ENCODE data around the gene WDFY3. TPM values are rescaled to one million over a fixed set of nuclear protein-coding genes. Genes with fewer than 3 reads are reported as not detected.

The WDFY3 gene, protein sequence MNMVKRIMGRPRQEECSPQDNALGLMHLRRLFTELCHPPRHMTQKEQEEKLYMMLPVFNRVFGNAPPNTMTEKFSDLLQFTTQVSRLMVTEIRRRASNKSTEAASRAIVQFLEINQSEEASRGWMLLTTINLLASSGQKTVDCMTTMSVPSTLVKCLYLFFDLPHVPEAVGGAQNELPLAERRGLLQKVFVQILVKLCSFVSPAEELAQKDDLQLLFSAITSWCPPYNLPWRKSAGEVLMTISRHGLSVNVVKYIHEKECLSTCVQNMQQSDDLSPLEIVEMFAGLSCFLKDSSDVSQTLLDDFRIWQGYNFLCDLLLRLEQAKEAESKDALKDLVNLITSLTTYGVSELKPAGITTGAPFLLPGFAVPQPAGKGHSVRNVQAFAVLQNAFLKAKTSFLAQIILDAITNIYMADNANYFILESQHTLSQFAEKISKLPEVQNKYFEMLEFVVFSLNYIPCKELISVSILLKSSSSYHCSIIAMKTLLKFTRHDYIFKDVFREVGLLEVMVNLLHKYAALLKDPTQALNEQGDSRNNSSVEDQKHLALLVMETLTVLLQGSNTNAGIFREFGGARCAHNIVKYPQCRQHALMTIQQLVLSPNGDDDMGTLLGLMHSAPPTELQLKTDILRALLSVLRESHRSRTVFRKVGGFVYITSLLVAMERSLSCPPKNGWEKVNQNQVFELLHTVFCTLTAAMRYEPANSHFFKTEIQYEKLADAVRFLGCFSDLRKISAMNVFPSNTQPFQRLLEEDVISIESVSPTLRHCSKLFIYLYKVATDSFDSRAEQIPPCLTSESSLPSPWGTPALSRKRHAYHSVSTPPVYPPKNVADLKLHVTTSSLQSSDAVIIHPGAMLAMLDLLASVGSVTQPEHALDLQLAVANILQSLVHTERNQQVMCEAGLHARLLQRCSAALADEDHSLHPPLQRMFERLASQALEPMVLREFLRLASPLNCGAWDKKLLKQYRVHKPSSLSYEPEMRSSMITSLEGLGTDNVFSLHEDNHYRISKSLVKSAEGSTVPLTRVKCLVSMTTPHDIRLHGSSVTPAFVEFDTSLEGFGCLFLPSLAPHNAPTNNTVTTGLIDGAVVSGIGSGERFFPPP (N-terminal part only)
- total RNA-seq, result 21.2 and 21.9 TPM in 2 replicates

DNA sequence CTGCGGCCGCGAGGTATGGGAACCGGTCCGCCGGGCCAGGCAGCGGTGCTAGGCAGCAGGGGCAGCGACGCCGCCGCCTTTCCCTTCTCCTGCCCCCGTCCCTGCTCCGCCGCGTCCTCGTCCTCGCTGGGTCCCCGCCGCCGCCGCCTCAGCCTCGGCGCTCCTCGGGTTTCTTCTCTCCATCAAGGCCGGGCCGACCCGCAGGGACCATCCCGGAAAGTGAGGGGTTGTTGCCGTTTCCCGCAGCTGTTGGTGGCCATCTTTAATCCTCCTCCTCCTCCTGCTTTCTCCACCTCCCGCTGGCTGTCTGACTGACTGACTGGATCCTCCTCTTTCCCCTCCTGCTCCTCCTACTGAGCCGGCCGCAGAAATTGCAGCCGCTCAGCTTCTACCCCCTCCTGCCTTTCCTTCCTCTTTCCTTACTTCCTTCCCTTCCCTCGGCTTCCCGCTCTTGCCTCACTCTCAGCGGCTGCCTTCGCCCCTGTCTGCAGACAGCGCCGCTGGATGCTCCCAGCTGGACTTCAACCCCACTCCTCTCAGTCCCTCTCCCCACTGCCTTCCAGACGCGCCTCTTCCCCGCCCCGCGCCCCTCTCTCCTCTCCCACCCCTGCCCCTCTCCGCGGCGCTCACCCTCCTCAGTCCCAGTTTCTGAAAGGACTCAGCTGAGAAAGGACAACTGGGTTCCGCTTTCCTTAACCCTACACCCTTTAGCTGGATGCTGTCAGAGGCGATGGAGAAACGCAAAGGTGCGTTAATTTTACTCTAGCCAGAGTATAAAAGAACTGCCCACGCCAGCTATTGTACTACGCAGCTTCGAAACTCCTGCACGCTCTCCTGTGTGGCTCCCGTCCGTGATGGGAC is at the start of gene WDFY3:
Gene WDFY3 (minus strand): TSS at position 309 of the 861 bp plus-strand sequence. CDS start 106,099 bp downstream, outside the sequence.

